RWPE1 (cell line): ENCODE data around the gene OLFM3.

Experiments used
- CTCF ChIA-PET: fragments of 350-600 bp; sonication (Branson Sonifier 250); formaldehyde crosslinking; extraction: SDS; loops from one replicate; lab custom pipeline; 2021; lab: Yijun Ruan, JAX
- POLR2A ChIA-PET: fragments of 400-600 bp; formaldehyde crosslinking; extraction: SDS; loops from one replicate; lab custom pipeline; 2020; ENCODE audit warnings: antibody characterized with exemption; ENCODE audit not compliant: low non-redundant PET; lab: Yijun Ruan, JAX
- DNase-seq: peaks from one replicate; pipeline ENCODE4 v3.0.0; 2012; ENCODE audit warnings: low spot score
- H3K27ac ChIP-seq: fragments of 450-650 bp; 2 replicates; pipeline ENCODE4 v1.5.1; 2017
- TF ChIP-seq, protein P1 (sequence below): fragments of 450-650 bp; conservative IDR thresholded peaks from 2 replicates; pipeline ENCODE4 v1.5.1; 2017; ENCODE audit warnings: low read depth, mild to moderate bottlenecking

The OLFM3 gene

DNA sequence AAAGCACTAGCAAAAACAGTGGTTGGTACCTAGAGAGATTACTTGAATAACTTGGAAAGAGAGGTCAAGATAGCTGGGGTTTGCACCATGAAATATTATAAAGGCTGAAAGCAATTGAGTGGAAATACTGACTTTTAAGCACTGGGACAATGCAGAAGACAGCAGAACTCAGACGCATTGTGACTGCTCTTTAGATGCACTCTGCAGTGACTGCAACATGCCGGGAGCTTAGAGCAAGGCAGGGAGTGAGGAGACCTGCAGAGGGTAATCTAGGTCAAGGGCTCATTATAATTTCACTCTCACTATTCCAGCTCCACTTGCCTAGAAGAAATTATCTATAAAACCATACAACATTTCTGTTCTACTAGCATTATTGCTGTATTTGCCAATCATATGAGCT, 36.6 kb downstream of the OLFM3 start:
- DNase-seq, result no peak
- TF ChIP-seq, protein P1, sequence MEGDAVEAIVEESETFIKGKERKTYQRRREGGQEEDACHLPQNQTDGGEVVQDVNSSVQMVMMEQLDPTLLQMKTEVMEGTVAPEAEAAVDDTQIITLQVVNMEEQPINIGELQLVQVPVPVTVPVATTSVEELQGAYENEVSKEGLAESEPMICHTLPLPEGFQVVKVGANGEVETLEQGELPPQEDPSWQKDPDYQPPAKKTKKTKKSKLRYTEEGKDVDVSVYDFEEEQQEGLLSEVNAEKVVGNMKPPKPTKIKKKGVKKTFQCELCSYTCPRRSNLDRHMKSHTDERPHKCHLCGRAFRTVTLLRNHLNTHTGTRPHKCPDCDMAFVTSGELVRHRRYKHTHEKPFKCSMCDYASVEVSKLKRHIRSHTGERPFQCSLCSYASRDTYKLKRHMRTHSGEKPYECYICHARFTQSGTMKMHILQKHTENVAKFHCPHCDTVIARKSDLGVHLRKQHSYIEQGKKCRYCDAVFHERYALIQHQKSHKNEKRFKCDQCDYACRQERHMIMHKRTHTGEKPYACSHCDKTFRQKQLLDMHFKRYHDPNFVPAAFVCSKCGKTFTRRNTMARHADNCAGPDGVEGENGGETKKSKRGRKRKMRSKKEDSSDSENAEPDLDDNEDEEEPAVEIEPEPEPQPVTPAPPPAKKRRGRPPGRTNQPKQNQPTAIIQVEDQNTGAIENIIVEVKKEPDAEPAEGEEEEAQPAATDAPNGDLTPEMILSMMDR, result no peak
- no peak overlapping the region for H3K27ac ChIP-seq
- POLR2A ChIA-PET, result no interaction called here
- CTCF ChIA-PET, result no interaction called here

DNA sequence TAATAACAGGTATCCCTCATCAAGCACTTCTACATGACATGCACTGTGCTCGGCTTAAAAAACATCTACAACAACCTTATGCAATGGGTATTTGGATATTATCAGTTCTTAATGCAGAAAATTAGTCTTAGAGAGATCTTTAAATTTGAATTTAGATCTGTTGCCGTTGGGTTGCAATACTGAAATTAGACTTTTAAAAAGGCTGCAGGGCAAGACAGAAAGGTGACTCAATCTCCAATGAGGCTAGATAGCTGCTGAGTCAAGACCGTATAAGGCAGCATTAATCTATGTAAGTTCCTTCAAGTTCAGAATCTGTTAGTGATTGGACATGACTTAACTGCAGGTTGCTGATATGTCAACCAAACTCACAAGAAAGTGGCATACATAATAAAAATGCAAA, 37.3 kb downstream of the OLFM3 start:
- ChIA-PET POLR2A (no interaction called here), CTCF (no interaction called here)
- H3K27ac ChIP-seq, result no peak overlapping the region
- TF ChIP-seq, protein P1, result no peak
- no peak for DNase-seq

DNA sequence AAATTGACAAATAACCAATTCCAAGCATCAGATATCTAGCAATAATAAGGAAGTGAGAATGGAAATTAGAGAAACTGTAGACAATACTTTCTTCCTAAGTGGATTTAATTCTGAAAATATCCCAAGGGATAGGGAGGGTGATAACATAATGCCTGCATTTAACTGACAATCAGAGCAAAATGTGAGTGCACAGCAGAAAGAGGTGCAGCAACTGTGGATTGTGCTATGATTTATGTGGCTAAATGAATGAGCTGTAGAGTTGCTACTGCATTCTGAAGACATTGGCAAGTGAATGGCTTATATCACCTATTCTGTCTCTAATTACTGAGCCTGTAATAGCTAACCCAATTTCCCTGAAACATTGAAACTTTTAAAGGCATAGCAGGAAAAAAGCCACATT, 39.0 kb downstream of the OLFM3 start:
- ChIA-PET POLR2A (no interaction called here), CTCF (no interaction called here)
- no peak overlapping the region for H3K27ac ChIP-seq
- no peak for DNase-seq
- TF ChIP-seq, protein P1, result no peak

DNA sequence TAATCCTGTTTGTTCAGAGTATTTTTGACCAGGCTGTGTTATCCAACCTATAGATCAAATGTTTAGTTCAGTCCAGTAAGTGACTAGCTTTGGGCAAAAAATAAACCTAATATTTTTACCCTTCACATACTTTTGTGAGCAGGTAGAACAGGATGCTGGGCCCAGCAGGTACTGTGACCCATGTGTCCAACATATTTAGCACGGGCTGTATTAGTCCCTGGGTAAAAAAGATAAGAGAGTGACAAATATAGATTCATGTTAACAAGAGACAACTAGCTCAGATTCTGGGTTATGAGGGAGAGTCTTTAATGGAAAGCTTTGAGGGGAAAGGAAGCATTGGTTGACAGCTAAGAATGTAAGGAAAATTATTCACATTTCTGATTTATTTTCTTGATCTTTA, 43.1 kb downstream of the OLFM3 start:
- TF ChIP-seq, protein P1, result no peak
- H3K27ac ChIP-seq, result no peak overlapping the region
- ChIA-PET CTCF (no interaction called here), POLR2A (no interaction called here)
- no peak for DNase-seq

DNA sequence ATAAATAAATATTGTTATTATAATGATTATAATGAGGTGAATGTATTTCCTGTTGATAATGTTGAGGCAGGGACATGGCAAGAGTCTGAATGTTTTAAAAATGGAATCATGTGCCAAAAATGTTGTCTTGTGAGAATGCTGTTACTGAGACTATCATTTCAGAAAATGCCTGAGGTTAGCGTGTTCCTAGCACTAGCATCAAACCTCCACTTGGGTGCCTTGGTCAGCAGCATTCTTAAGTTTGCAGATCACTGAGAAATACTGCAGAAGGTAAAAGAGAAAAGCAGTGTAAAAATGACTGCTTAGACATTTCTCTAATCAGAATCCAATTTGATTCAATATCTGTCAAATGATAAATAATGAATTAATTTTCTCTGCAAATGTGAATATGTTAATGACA, 50.8 kb downstream of the OLFM3 start:
- no peak for DNase-seq
- TF ChIP-seq, protein P1, result no peak
- ChIA-PET POLR2A (no interaction called here), CTCF (no interaction called here)
- no peak overlapping the region for H3K27ac ChIP-seq

DNA sequence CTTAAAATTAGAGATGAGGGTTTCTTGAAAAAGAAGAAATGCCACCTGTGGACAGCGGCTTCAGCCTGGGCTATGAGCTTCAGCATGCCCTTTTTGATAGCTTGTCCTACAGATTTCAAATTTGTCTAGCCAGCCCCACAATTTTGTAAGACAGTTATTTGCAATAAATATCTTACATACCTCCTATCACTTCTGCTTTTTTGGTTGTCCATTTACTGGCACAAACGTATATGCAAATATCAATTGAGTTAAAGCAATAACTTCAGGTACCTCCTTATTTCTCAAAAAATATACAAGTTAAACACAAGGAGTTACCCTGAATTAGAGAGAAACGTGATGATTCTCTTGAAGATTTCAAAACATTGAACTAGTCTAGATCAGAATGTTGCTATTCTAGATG, 53.5 kb downstream of the OLFM3 start:
- ChIA-PET POLR2A (no interaction called here), CTCF (interaction anchor here (0.6 kb wide), 1 partner anchor 58 kb away, joined by 5 read pairs; no protein-coding TSS in a partner anchor)
- DNase-seq, result no peak
- TF ChIP-seq, protein P1, result no peak
- H3K27ac ChIP-seq, result no peak overlapping the region
